Activated CD8-positive, alpha-beta memory T cell treated with anti-CD3 and anti-CD28 coated beads for 4 hours (primary cell): ENCODE results near the gene CYP27C1.

ENCODE experiments used
- DNase-seq, 2 donors: peaks; one replicate each; pipeline ENCODE4 v3.0.0-alpha.2; 2020; ENCODE audit warnings: low read depth in 2 of 2

CYP27C1 gene

GRCh38 chr2:127194447-127194846 is 25.7 kb downstream of the CYP27C1 start:
- DNase-seq: no peak

GRCh38 chr2:127193967-127194280 is 26.2 kb downstream of the CYP27C1 start:
- DNase-seq: no peak

DNA sequence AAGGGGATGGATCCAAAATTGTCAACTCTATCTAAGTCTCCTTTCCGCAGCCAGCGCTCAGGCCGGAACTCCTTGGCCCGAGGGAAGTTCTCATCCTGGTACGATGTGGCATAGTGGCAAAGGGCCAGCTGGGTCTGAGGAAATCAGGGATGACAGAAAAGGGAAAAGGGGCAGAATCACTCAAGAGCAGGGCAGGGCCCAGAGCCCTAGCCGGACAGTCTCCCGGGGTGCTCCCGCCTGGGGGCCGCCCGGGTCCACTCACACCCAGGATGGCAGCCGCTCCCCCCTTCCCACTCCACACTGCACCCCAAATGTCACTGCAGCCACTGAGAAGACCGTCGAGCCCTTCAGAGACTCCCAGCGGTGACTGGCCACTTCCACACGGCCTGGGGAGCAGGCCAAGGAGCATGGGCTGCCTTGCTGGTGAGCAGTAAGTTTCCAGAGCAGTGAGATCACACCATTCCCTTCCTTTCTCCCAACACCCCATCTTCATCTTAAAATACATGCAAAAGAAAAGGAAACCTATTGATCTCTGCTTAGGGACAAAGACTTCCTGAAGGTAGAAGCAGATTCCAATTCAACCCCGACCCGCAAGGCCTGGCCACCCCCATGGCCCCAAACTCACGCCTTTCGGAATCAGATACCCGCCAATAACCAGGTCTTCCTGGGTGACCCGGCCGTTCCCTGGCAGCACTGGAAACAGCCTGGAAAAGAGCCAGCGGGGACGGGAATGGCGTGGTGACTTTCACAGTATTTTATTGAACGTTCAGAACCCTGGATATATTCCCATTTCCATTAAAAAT is 26.7 kb downstream of the CYP27C1 start:
- no peak for DNase-seq

DNA sequence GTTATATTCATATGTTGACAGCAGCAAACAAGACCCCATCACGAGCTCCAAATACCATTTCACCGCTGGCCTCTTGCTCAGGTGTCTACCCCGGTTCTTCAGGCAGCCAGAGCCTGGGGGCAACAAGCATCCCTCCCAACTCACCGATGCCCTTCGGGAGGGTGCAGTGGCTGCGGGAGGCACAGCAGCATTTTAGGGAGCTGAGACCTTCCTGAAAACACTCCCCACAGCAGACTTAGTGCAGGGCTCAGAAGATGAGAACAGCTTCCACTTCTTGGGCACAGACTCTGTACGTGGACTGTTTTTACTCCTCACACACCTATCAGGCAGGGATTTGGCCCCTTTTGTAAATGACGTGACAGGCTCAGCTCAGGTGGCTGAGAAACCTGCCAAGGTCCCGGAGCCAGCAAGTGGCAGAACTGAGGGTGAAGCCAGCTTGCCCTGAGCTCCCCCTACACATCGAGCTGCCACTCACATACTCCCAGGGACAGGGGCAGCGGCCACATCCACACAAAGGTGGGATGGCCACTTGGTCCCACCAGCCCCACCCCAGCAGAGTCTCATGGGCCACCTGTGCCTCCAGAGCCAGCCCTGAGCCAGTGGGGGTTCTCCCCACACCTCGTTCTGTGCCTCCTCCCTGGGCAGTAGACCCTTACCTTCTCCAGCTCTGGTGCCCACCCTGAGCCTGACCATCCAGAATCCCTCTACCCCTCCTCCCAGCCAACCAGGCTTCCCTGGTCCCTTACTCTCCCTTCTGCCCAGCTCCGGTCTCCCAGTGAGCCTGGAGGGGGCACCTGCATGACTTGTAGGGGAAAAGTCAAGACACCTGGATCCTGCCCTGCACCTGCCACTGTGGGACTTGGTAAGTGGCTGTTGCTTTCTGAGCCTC is 28.5 kb downstream of the CYP27C1 start:
- DNase-seq: no peak

DNA sequence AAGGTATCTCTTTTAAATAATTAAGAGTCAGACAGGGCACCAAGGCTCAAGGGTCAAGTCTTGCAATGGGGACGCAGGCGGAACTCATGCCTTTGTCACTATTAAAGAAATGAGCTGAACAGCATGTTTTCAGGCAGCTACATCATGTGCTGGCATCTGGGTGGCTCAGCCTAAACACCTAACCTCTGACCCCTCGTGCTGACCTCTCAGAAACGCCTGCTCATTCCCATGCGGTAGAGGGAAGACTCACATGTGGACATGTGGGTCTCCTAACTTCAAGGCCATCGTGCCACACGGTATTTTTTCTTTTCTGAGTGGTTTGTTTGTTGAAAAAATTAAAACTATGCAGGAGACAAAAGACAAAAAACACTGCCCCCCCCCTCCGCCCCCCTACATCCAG is 31.3 kb downstream of the CYP27C1 start:
- DNase-seq: no peak

DNA sequence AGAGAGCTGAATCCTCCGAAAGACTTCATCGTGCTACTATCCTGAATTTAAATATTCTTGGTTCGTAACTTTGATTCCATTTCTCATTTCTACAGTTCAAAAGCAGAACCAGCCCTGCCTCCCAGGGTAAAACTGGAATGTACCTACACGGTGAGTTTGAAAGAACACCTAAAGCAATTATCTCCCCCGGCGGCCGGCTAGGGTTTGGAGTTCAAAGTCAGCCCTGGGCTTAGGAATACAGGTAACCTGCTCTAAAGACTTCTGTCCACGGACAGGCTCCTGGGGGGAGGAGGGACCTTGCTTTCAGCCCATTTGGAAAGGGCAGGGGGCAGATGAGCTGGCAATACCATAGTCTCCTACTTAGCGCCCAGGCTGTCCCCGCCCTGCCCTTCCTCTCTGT is 32.3 kb downstream of the CYP27C1 start:
- no peak for DNase-seq

GRCh38 chr2:127187081-127187775 is 32.9 kb downstream of the CYP27C1 start:
- DNase-seq: no peak

- DNase-seq: no peak
These were observed 34.4 kb downstream of the CYP27C1 start for GRCh38 chr2:127185705-127186104.

DNA sequence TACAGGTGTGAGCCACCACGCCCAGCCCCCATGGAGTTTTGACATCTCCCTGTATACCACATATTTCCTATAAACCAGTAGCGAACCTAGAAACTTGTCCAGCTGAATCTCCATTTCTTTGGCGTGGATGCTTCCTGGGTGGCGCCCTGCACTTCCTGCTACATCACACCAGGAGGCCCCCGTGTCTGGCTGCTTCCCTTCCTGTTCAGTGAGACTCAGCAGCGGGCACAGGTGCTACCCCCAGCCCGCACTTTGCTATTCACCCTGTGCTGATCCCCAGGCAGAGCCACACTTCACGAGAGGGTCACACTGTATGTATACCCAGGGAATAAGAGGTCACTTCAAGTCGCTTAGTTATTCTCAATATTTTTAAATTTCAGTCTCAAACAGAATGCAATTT is 35.0 kb downstream of the CYP27C1 start:
- DNase-seq: no peak

GRCh38 chr2:127183771-127184170 is 36.3 kb downstream of the CYP27C1 start:
- DNase-seq: no peak

- no peak for DNase-seq
These were observed 37.3 kb downstream of the CYP27C1 start for GRCh38 chr2:127182626-127183458.

DNA sequence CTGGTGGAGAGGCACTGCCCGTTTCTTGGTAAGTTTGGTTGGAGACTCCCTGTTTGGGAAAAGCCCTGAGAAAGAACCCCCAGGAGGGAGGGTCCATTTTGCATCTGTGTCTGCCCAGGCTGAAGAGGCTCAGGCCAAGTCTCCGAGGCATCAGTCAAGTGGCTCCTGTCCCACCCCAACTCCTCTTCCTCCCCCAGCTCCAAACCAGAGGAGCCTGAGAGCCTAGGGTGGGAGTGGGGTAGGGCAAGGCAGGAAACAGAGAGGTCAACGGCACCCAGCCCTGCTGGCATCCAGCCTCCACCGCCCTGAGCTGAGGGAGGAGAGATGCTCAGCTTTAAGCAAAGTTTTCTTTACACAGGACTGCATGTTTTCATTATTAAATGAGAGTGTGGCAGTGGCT is 38.2 kb downstream of the CYP27C1 start:
- DNase-seq: no peak

- no peak for DNase-seq
These were observed 40.3 kb downstream of the CYP27C1 start for GRCh38 chr2:127179766-127180165.

DNA sequence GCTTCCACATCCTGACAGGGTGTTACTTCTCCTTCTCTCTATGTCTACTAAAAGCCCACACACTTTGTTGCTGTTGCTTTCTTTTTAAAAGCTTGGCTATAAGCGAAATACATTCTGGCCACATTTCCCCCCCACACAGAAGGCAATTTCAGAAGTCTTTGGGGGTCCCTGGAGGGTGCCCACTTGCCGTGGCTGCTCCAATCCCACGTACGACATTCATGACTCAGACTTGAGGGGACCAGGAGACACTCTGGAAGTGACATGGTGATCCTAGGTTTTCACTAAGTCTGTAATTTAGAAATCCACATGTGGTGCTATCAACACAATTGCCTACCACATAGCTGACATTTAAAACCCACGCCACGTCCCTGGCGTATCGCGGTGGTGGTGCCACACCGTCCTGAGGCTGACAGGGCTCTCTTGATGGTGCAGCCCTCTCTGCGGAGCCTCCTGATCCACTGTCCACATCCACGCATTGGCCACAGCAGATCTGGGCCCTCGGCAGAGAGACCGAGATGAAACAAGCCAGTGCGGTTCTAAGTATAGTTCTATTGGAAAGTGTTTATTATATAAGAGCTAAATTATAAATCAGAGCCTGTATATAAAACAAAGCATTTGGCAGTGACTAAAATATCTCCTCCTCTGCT is 42.4 kb downstream of the CYP27C1 start:
- no peak for DNase-seq

GRCh38 chr2:127176371-127177311 is 43.5 kb downstream of the CYP27C1 start:
- DNase-seq: no peak

DNA sequence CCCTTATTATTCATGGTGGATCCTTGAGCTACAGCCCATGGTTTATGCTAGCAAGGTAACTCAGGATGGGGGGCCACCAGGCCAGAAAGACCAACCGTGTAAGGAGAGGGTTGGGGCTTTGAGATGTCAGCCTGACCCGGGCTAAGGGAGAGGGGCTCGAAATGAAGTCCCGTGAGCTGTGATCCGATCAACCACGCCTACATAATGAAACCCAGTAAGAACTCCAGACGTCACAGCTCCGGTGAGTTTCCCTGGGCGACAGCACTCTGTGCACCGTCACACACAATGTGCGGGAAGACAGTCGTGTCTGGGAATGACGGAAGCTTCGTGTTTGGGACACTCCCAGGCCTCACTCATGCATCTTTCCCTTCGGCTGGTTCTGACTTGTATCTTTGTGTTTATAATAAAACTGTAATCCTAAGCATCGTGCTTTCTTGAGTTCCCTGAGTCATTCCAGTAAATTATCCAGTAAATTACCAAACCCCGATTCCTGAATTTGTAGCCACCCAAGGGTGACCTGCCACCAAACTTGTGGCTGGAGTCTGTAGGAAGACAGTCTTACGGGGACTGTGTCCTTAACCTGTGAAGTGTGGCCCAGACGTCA is 44.2 kb downstream of the CYP27C1 start:
- no peak for DNase-seq

GRCh38 chr2:127175041-127175721 is 44.9 kb downstream of the CYP27C1 start:
- no peak for DNase-seq

DNA sequence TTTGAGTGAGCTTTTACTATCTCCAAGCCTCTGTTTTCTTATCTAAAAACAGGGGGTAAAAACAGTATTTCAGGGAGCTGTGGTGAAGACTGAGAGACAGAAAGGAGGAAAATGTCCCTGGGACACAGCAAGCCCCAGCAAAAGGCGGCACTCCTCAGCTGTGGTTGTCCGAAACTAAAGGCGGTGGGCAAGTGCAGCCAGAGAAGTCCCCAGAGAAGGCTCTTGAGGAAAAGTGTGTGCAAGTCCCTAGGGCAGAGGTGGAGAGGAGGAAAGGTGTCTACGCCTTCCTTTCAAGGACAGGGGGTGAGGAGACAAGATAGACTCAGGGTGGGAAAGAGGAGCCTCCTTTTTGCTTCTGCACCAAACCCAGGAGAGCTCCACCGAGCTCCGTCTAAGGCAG is 45.5 kb downstream of the CYP27C1 start:
- DNase-seq: no peak

- DNase-seq: no peak
These were observed 46.0 kb downstream of the CYP27C1 start for GRCh38 chr2:127174136-127174535.
